Hepatocyte (in vitro differentiated cells): Measurements from ENCODE around the gene BBS4. TPM values are rescaled to one million over a fixed set of nuclear protein-coding genes. Genes with fewer than 3 reads are reported as not detected.

Source experiments
- DNase-seq: peaks from one replicate; pipeline ENCODE4 v3.0.0-alpha.2; 2016; ENCODE audit warnings: low spot score
- H2AFZ ChIP-seq: fragments of 200-600 bp; sonication (generic); 2 replicates; pipeline ENCODE4 v1.6.0; 2016; ENCODE audit warnings: antibody characterized with exemption, mild to moderate bottlenecking
- H3K27ac ChIP-seq: fragments of 200-600 bp; sonication (generic); 2 replicates; pipeline ENCODE4 v1.5.1; 2016; ENCODE audit warnings: mild to moderate bottlenecking
- H3K27me3 ChIP-seq: fragments of 200-600 bp; sonication (generic); 2 replicates; pipeline ENCODE4 v1.6.1; 2016
- H3K36me3 ChIP-seq: fragments of 200-600 bp; sonication (generic); replicated peaks from 2 replicates; pipeline ENCODE4 v1.5.1; 2016; ENCODE audit warnings: low read depth; ENCODE audit not compliant: insufficient read depth
- H3K4me1 ChIP-seq: fragments of 200-600 bp; sonication (generic); 2 replicates; pipeline ENCODE4 v1.5.1; 2016; ENCODE audit warnings: mild to moderate bottlenecking, moderate library complexity; ENCODE audit not compliant: insufficient read depth
- H3K4me2 ChIP-seq: fragments of 200-600 bp; sonication (generic); 2 replicates; pipeline ENCODE4 v1.6.0; 2016
- H3K4me3 ChIP-seq: fragments of 200-600 bp; sonication (generic); 2 replicates; pipeline ENCODE4 v1.5.1; 2016; ENCODE audit warnings: mild to moderate bottlenecking
- H3K79me2 ChIP-seq: fragments of 200-600 bp; sonication (generic); 2 replicates; pipeline ENCODE4 v1.6.0; 2017; ENCODE audit warnings: mild to moderate bottlenecking
- H3K9me2 ChIP-seq: fragments of 200-600 bp; sonication (generic); replicated peaks from 2 replicates; pipeline ENCODE4 v1.6.0; 2017; ENCODE audit warnings: mild to moderate bottlenecking; ENCODE audit not compliant: insufficient read depth
- H3K9me3 ChIP-seq: fragments of 200-600 bp; sonication (generic); 2 replicates; pipeline ENCODE4 v1.5.1; 2016; ENCODE audit warnings: low read depth, mild to moderate bottlenecking
- H4K20me1 ChIP-seq: fragments of 200-600 bp; sonication (generic); 2 replicates; pipeline ENCODE4 v1.6.0; 2016; ENCODE audit warnings: mild to moderate bottlenecking; ENCODE audit not compliant: insufficient read depth, poor library complexity, severe bottlenecking
- CTCF ChIP-seq: fragments of 200-600 bp; sonication (generic); IDR thresholded peaks from 2 replicates; pipeline ENCODE4 v1.5.1; 2016; ENCODE audit warnings: antibody characterized with exemption, mild to moderate bottlenecking; ENCODE audit not compliant: poor library complexity
- EZH2 ChIP-seq: fragments of 200-600 bp; sonication (generic); IDR thresholded peaks from 2 replicates; pipeline ENCODE4 v1.6.1; 2016; ENCODE audit warnings: antibody characterized with exemption, mild to moderate bottlenecking, borderline replicate concordance
- EZH2phosphoT487 ChIP-seq: fragments of 200-600 bp; sonication (generic); IDR thresholded peaks from one replicate; pipeline ENCODE4 v1.6.1; 2018; ENCODE audit warnings: antibody characterized with exemption, mild to moderate bottlenecking, low read depth, moderate library complexity; ENCODE audit not compliant: unreplicated experiment, severe bottlenecking
- WGBS: methylation state at CpG from one replicate; pipeline ENCODE4 v1.1.6; 2016; ENCODE audit warnings: low lambda C conversion rate; ENCODE audit errors: missing lambda C conversion rate; 5-methylcytosine and 5-hydroxymethylcytosine counted together
- polyA plus RNA-seq: library from polyadenylated mRNA; unstranded; fragments of >200 nt; fragmentation: Nextera tagmentation; extraction: Ambion mirVana; gene quantifications from 2 replicates; pipeline ENCODE4 v1.2.1, GENCODE V29; 2016
- total RNA-seq: library from RNA; depleted of rRNA; stranded (reverse); fragments of >200 nt; gene quantifications from 2 replicates; pipeline ENCODE4 v1.2.3, GENCODE V29; 2014

The BBS4 gene
- total and polyA plus RNA-seq, 2 experiments from 2014 or later = 18.1 to 28.3 TPM

- no peak overlapping the region for H3K4me2 ChIP-seq
- H3K79me2 ChIP-seq = peaks cover 43% of the 10 kb centered on the region
- peaks cover 14% of the 10 kb centered on the region for H3K4me1 ChIP-seq
- no peak overlapping the region for H3K4me3 ChIP-seq
- 97% methylated on average over 5 of the region's 5 CpGs for WGBS
- H3K27ac ChIP-seq = no peak overlapping the region
- DNase-seq = no peak
- H3K36me3 ChIP-seq = no peaks in the 10 kb centered on the region
- no peak overlapping the region for H2AFZ ChIP-seq
- no peaks in the 10 kb centered on the region for H4K20me1 ChIP-seq
- H3K27me3 ChIP-seq = no peaks in the 10 kb centered on the region
- no peaks in the 10 kb centered on the region for H3K9me2 ChIP-seq
- no peaks in the 10 kb centered on the region for H3K9me3 ChIP-seq
- TF ChIP-seq EZH2phosphoT487 = no peak
- no peak for TF ChIP-seq CTCF
- no peak for TF ChIP-seq EZH2
These were observed 2.7 kb downstream of the BBS4 start for GRCh38 chr15:72688697-72689096.

- peaks cover 48% of the 10 kb centered on the region for H3K79me2 ChIP-seq
- H3K9me3 ChIP-seq = no peaks in the 10 kb centered on the region
- H3K27ac ChIP-seq = no peak overlapping the region
- 97% methylated on average over 5 of the region's 5 CpGs for WGBS
- DNase-seq = no peak
- H2AFZ ChIP-seq = no peak overlapping the region
- no peak overlapping the region for H3K4me3 ChIP-seq
- no peaks in the 10 kb centered on the region for H4K20me1 ChIP-seq
- H3K9me2 ChIP-seq = no peaks in the 10 kb centered on the region
- H3K27me3 ChIP-seq = no peaks in the 10 kb centered on the region
- H3K36me3 ChIP-seq = no peaks in the 10 kb centered on the region
- H3K4me2 ChIP-seq = no peak overlapping the region
- H3K4me1 ChIP-seq = peaks cover 4% of the 10 kb centered on the region
- TF ChIP-seq EZH2phosphoT487 (no peak), EZH2 (no peak)
These were observed 4.9 kb downstream of the BBS4 start for GRCh38 chr15:72690938-72691337.

GRCh38 chr15:72698938-72699337, 12.9 kb downstream of the BBS4 start:
- Histone ChIP-seq H3K27ac (no peak overlapping the region), H3K9me3 (no peaks in the 10 kb centered on the region), H3K79me2 (peaks cover 11% of the 10 kb centered on the region), H3K4me1 (no peaks in the 10 kb centered on the region), H2AFZ (no peak overlapping the region), H3K4me3 (no peak overlapping the region), H3K27me3 (no peaks in the 10 kb centered on the region), H4K20me1 (no peaks in the 10 kb centered on the region), H3K9me2 (no peaks in the 10 kb centered on the region), H3K36me3 (no peaks in the 10 kb centered on the region), H3K4me2 (no peak overlapping the region)
- DNase-seq = no peak
- TF ChIP-seq CTCF (no peak), EZH2 (no peak), EZH2phosphoT487 (no peak)
- WGBS = 90% methylated on average over 5 of the region's 5 CpGs

GRCh38 chr15:72700076-72700475, 14.1 kb downstream of the BBS4 start:
- WGBS = 92% methylated on average over 9 of the region's 9 CpGs
- no peak for DNase-seq
- H3K27me3 ChIP-seq = no peaks in the 10 kb centered on the region
- no peak overlapping the region for H3K4me3 ChIP-seq
- no peak overlapping the region for H3K4me2 ChIP-seq
- H3K9me3 ChIP-seq = no peaks in the 10 kb centered on the region
- no peaks in the 10 kb centered on the region for H3K4me1 ChIP-seq
- H4K20me1 ChIP-seq = no peaks in the 10 kb centered on the region
- no peak for TF ChIP-seq EZH2phosphoT487
- TF ChIP-seq CTCF = no peak
- TF ChIP-seq EZH2 = no peak
- H3K9me2 ChIP-seq = no peaks in the 10 kb centered on the region
- no peaks in the 10 kb centered on the region for H3K36me3 ChIP-seq
- peaks cover 11% of the 10 kb centered on the region for H3K79me2 ChIP-seq
- H2AFZ ChIP-seq = no peak overlapping the region
- no peak overlapping the region for H3K27ac ChIP-seq
